CD14-positive monocyte (primary cell): Measurements from ENCODE around the gene IFT57. TPM values are rescaled to one million over a fixed set of nuclear protein-coding genes. Genes with fewer than 3 reads are reported as not detected.
A peak's percentile ranks its signal among the peaks of the same experiment; 100 is the strongest.

Experiments used
- DNase-seq, 3 donors: peaks; one replicate each; pipeline ENCODE4 v3.0.0-alpha.2; 2011 to 2022
- H2AFZ ChIP-seq: 2 replicates; pipeline ENCODE4 v1.6.0; 2012; ENCODE audit warnings: mild to moderate bottlenecking, low read depth, low read length, inconsistent platforms; ENCODE audit not compliant: insufficient read depth, poor library complexity, severe bottlenecking
- H3K27ac ChIP-seq, 2 donors: 1 replicate in 1 of 2; 2 replicates in 1 of 2; pipeline ENCODE4 v1.5.1; 2012 to 2013; ENCODE audit warnings: low read length in 2 of 2, control low read depth in 1 of 2, inconsistent platforms in 1 of 2, low read depth in 1 of 2, mild to moderate bottlenecking in 1 of 2
- H3K27me3 ChIP-seq, 2 donors: one replicate each; pipeline versions ENCODE4 v1.6.0 to v1.6.1; 2011 to 2013; ENCODE audit warnings: low read length in 2 of 2; ENCODE audit not compliant: control insufficient read depth in 2 of 2, insufficient read depth in 2 of 2
- H3K36me3 ChIP-seq, 2 donors: replicated peaks in 1 of 2; 1 replicate in 1 of 2; 2 replicates in 1 of 2; pipeline versions ENCODE4 v1.5.1 to v1.6.1; 2012 to 2013; ENCODE audit warnings: low read length in 2 of 2, control low read depth in 1 of 2, inconsistent platforms in 1 of 2, mild to moderate bottlenecking in 1 of 2; ENCODE audit not compliant: insufficient read depth in 2 of 2, control insufficient read depth in 1 of 2
- H3K4me1 ChIP-seq, 2 donors: 1 replicate in 1 of 2; 2 replicates in 1 of 2; pipeline versions ENCODE4 v1.5.1 to v1.6.1; 2012 to 2013; ENCODE audit warnings: low read length in 2 of 2, control low read depth in 1 of 2, inconsistent platforms in 1 of 2, mild to moderate bottlenecking in 1 of 2, moderate library complexity in 1 of 2; ENCODE audit not compliant: insufficient read depth in 2 of 2, control insufficient read depth in 1 of 2
- H3K4me2 ChIP-seq: replicated peaks from 2 replicates; pipeline ENCODE3; 2012; ENCODE audit warnings: low read length, moderate library complexity, mild to moderate bottlenecking; ENCODE audit not compliant: poor library complexity, severe bottlenecking; ENCODE audit errors: extremely low read depth
- H3K4me3 ChIP-seq, 3 experiments: fragments of 200-600 bp in 1 of 3; sonication (generic) in 1 of 3; replicated peaks in 1 of 3; 1 replicate in 2 of 3; 2 replicates in 1 of 3; pipeline ENCODE4 v1.5.1; 2011 to 2013; ENCODE audit warnings: low read length in 3 of 3, mild to moderate bottlenecking in 3 of 3, control low read depth in 2 of 3, low read depth in 2 of 3, inconsistent platforms in 1 of 3, moderate library complexity in 1 of 3
- H3K79me2 ChIP-seq: 2 replicates; pipeline ENCODE4 v1.6.0; 2012; ENCODE audit warnings: mild to moderate bottlenecking, control low read depth, inconsistent platforms, low read length, moderate library complexity; ENCODE audit not compliant: insufficient read depth
- H3K9ac ChIP-seq: 2 replicates; pipeline ENCODE4 v1.6.0; 2017; ENCODE audit warnings: low read length, mild to moderate bottlenecking; ENCODE audit not compliant: insufficient read depth, poor library complexity, severe bottlenecking
- H3K9me3 ChIP-seq, 2 donors: replicated peaks in 1 of 2; 1 replicate in 1 of 2; 2 replicates in 1 of 2; pipeline versions ENCODE4 v1.5.1 to v1.6.1; 2012 to 2013; ENCODE audit warnings: low read length in 2 of 2, control low read depth in 1 of 2; ENCODE audit not compliant: control insufficient read depth in 1 of 2, insufficient read depth in 1 of 2
- H4K20me1 ChIP-seq: 2 replicates; pipeline ENCODE4 v1.6.0; 2012; ENCODE audit warnings: mild to moderate bottlenecking, low read length, control low read depth, moderate library complexity; ENCODE audit not compliant: insufficient read depth
- H3K27ac Mint-ChIP-seq, 7 donors: one replicate each; pipeline ENCODE4 v1.8.0; 2020; ENCODE audit warnings: mild to moderate bottlenecking in 7 of 7, mixed read lengths in 7 of 7, moderate library complexity in 6 of 7, inconsistent platforms in 2 of 7
- H3K27me3 Mint-ChIP-seq, 3 donors: one replicate each; pipeline ENCODE4 v1.8.0; 2021 to 2022; ENCODE audit warnings: low read depth in 3 of 3, mild to moderate bottlenecking in 3 of 3, mixed read lengths in 3 of 3, moderate library complexity in 3 of 3, inconsistent platforms in 1 of 3
- H3K36me3 Mint-ChIP-seq, 2 donors: one replicate each; pipeline ENCODE4 v1.8.0; 2020; ENCODE audit warnings: mixed read lengths in 2 of 2, inconsistent platforms in 1 of 2, mild to moderate bottlenecking in 1 of 2
- H3K4me1 Mint-ChIP-seq: one replicate; pipeline ENCODE4 v1.8.0; 2020; ENCODE audit warnings: mild to moderate bottlenecking, mixed read lengths
- H3K4me3 Mint-ChIP-seq, 2 donors: one replicate each; pipeline ENCODE4 v1.8.0; 2020; ENCODE audit warnings: mild to moderate bottlenecking in 2 of 2, mixed read lengths in 2 of 2, moderate library complexity in 1 of 2
- H3K9me3 Mint-ChIP-seq, 7 donors: one replicate each; pipeline ENCODE4 v1.8.0; 2020 to 2022; ENCODE audit warnings: mixed read lengths in 7 of 7, mild to moderate bottlenecking in 6 of 7, moderate library complexity in 6 of 7, inconsistent platforms in 2 of 7
- CTCF ChIP-seq: fragments of 200-600 bp; IDR thresholded peaks from one replicate; pipeline ENCODE4 v1.8.0; 2022; ENCODE audit warnings: antibody characterized with exemption, mild to moderate bottlenecking
- WGBS: methylation state at CpG from one replicate; pipeline ENCODE4 v1.1.5; 2013; ENCODE audit warnings: missing lambda C conversion rate; ENCODE audit not compliant: insufficient coverage; 5-methylcytosine and 5-hydroxymethylcytosine counted together
- intact Hi-C, 2 donors: fragments of 100-400 bp; cut with micrococcal nuclease; formaldehyde crosslinking; loops; one replicate each; pipeline versions ENCODE4 v1.15.0 to v1.15.1; 2023
- polyA plus RNA-seq, 3 donors: library from polyadenylated mRNA; depleted of rRNA in 1 of 3; unstranded in 2 of 3; stranded (reverse) in 1 of 3; fragments of 300-500 nt in 2 of 3; fragments of >200 nt in 1 of 3; fragmentation: Illumina TruSeq in 2 of 3; gene quantifications; 1 replicate in 2 of 3; 2 replicates in 1 of 3; pipeline ENCODE4 v1.2.3, GENCODE V29; 2012 to 2021

Gene IFT57
- polyA plus RNA-seq, 3 donors: 4.9 to 22.9 (median 15.1) TPM

- peak overlapping the region; percentile 48 to 82 for H3K27ac ChIP-seq
- Mint-ChIP-seq H3K27ac (peak overlapping the region; percentile 96 to 100 (median 99)), H3K4me3 (peak overlapping the region; percentile 99 to 100), H3K27me3 (peaks cover 0 to 3% (median 0%) of the 10 kb centered on the region in 3 donors), H3K36me3 (no peaks in the 10 kb centered on the region), H3K4me1 (peaks cover 46% of the 10 kb centered on the region), H3K9me3 (peaks cover 0 to 2% (median 0%) of the 10 kb centered on the region in 7 donors)
- peak overlapping the region; percentile 82 for H3K9ac ChIP-seq
- intact Hi-C loops: loop anchor here (5.0 to 10.0 kb wide), 3 partner anchors 101 to 362 kb away; partner anchors contain the start of genes CD47 (in 2 of the 2), CIP2A (in 1 of the 2) and DZIP3 (in 1 of the 2)
- no peaks in the 10 kb centered on the region for H3K9me3 ChIP-seq
- H3K4me1 ChIP-seq: peaks cover 33 to 35% of the 10 kb centered on the region in 2 donors
- no CpG with 5 or more reads among the region's 5 CpGs for WGBS
- peak overlapping the region; percentile 97 for H2AFZ ChIP-seq
- H3K4me2 ChIP-seq: peak overlapping the region; percentile 88
- no peaks in the 10 kb centered on the region for H3K27me3 ChIP-seq
- peak overlapping the region; percentile 77 to 90 (median 84) for H3K4me3 ChIP-seq
- TF ChIP-seq CTCF: no peak
- peak in 1 of 3 donors; percentile 15 for DNase-seq
- peaks cover 16% of the 10 kb centered on the region for H3K79me2 ChIP-seq
- H3K36me3 ChIP-seq: no peaks in the 10 kb centered on the region
- H4K20me1 ChIP-seq: no peaks in the 10 kb centered on the region
Observed at GRCh38 chr3:108222853-108223565, 785 bp upstream of the IFT57 start.

GRCh38 chr3:108221393-108221792, 831 bp downstream of the IFT57 start:
- peak overlapping the region; percentile 77 to 90 (median 84) for H3K4me3 ChIP-seq
- intact Hi-C loops: loop anchor here (5.0 to 10.0 kb wide), 3 partner anchors 99 to 363 kb away; partner anchors contain the start of genes CD47 (in 2 of the 2), CIP2A (in 1 of the 2) and DZIP3 (in 1 of the 2)
- peaks cover 16% of the 10 kb centered on the region for H3K79me2 ChIP-seq
- H3K4me1 ChIP-seq: peaks cover 33 to 35% of the 10 kb centered on the region in 2 donors
- peaks cover 45% of the 10 kb centered on the region for H3K4me1 Mint-ChIP-seq
- peak overlapping the region in 1 of 2 donors; percentile 82 for H3K27ac ChIP-seq
- H3K4me3 Mint-ChIP-seq: peak overlapping the region; percentile 99 to 100
- no CpG with 5 or more reads among the region's 6 CpGs for WGBS
- peaks cover 0 to 3% (median 0%) of the 10 kb centered on the region in 3 donors for H3K27me3 Mint-ChIP-seq
- TF ChIP-seq CTCF: no peak
- no peaks in the 10 kb centered on the region for H3K36me3 ChIP-seq
- H3K9me3 Mint-ChIP-seq: peaks cover 0 to 2% (median 0%) of the 10 kb centered on the region in 7 donors
- H3K4me2 ChIP-seq: peak overlapping the region; percentile 88
- peaks cover 0 to 4% of the 10 kb centered on the region in 2 donors for H3K36me3 Mint-ChIP-seq
- DNase-seq: no peak
- peak overlapping the region; percentile 97 for H2AFZ ChIP-seq
- no peaks in the 10 kb centered on the region for H4K20me1 ChIP-seq
- H3K9ac ChIP-seq: peak overlapping the region; percentile 82
- H3K27me3 ChIP-seq: no peaks in the 10 kb centered on the region
- peak overlapping the region; percentile 96 to 100 (median 99) for H3K27ac Mint-ChIP-seq
- H3K9me3 ChIP-seq: no peaks in the 10 kb centered on the region
